Activated gamma-delta T cell treated with Interleukin-2 at 50 U/mL for 16 hours (primary cell): ENCODE results near the gene KCNS1.

Source experiments
- DNase-seq: peaks from one replicate; pipeline ENCODE4 v3.0.0-alpha.2; 2020

Gene KCNS1

DNA sequence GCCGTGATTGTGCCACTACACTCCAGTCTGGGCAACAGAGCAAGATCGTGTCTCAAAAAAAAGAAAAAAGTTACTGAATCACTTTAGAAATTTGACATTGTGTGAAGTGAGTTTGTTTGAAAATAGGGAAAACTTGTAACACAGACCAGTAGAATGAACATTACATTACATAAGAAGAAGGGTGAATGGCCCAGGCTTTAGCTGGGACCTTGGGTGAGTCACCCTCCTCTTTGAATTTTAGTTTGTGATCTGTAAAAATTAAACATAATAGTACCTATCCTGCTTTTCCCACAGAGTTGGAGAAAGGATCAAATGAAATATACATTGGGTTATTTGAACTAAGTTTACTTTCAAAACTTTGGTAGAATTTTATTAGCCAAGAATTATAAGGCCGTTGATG lies 56.3 kb downstream of the KCNS1 start:
- DNase-seq, result no peak

DNA sequence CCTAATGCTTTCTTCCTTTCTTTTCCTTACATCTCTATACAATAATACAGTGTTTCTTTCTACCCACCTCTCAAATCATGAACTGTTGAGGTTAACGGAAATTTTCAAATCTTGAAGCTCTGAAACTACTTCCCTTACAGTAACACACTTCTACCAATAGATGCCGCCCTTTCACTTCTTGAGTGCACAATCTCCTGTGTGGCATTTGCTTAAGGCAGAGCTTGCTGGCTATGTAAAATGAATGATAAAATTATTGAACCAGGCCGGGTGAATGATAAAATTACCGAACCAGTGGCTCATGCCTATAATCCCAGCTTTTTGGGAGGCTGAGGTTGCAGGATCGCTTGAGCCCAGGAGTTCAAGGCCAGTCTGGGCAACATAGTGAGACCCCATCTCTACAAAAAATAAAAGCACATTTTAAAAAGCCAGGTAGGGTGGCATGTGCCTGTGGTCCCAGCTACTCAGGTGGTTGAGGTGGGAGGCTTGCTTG lies 56.8 kb downstream of the KCNS1 start:
- DNase-seq, result peak; percentile 33

- DNase-seq, result no peak
These were observed 57.9 kb downstream of the KCNS1 start for GRCh38 chr20:45042978-45043377.
